B cell (primary cell): ENCODE data around the gene IL20. TPM values are rescaled to one million over a fixed set of nuclear protein-coding genes. Genes with fewer than 3 reads are reported as not detected.

ENCODE experiments used
- ATAC-seq: fragments of 200-7000 bp; cut with Tn5 transposase; one replicate; pipeline ENCODE4 v1.10.0; 2021; ENCODE audit warnings: low read depth, mild to moderate bottlenecking, moderate number of reproducible peaks, moderate library complexity
- CTCF ChIA-PET: fragments of 350-600 bp; sonication (Branson Sonifier 250); formaldehyde crosslinking; loops from one replicate; lab custom pipeline; 2021; ENCODE audit warnings: antibody characterized with exemption, inconsistent platforms; lab: Charles Lee
- POLR2A ChIA-PET: fragments of 350-600 bp; sonication (Branson Sonifier 250); formaldehyde crosslinking; loops from one replicate; lab custom pipeline; 2021; ENCODE audit warnings: antibody characterized with exemption; lab: Charles Lee
- DNase-seq: peaks from one replicate; pipeline ENCODE4 v3.0.0; 2013
- H2AFZ ChIP-seq: 2 replicates; pipeline ENCODE4 v1.6.1; 2012; ENCODE audit warnings: mild to moderate bottlenecking, low read depth, low read length; ENCODE audit not compliant: insufficient read depth, poor library complexity, severe bottlenecking
- H3K27ac ChIP-seq, 2 donors: 1 replicate in 1 of 2; 2 replicates in 1 of 2; pipeline ENCODE4 v1.5.1; 2012 to 2013; ENCODE audit warnings: low read length in 2 of 2, mild to moderate bottlenecking in 2 of 2, moderate library complexity in 1 of 2
- H3K27me3 ChIP-seq, 4 experiments: fragments of 200-600 bp in 1 of 4; sonication (generic) in 1 of 4; replicated peaks in 1 of 4; 1 replicate in 2 of 4; 2 replicates in 2 of 4; pipeline versions ENCODE4 v1.6.1 to v1.7.0; 2013 to 2016; ENCODE audit warnings: low read length in 3 of 4, mild to moderate bottlenecking in 2 of 4, mixed read lengths in 1 of 4, moderate library complexity in 1 of 4; ENCODE audit not compliant: insufficient read depth in 4 of 4, control insufficient read depth in 3 of 4; ENCODE audit errors: control extremely low read depth in 1 of 4
- H3K36me3 ChIP-seq, 2 experiments: replicated peaks in 1 of 2; 1 replicate in 1 of 2; 2 replicates in 1 of 2; pipeline versions ENCODE4 v1.6.1 to v1.7.1; 2013; ENCODE audit warnings: low read length in 1 of 2; ENCODE audit not compliant: insufficient read depth in 2 of 2, control insufficient read depth in 1 of 2; ENCODE audit errors: control extremely low read depth in 1 of 2, extremely low read depth in 1 of 2
- H3K4me1 ChIP-seq, 2 donors: fragments of 200-600 bp in 1 of 2; sonication (generic) in 1 of 2; 1 replicate in 1 of 2; 2 replicates in 1 of 2; pipeline versions ENCODE4 v1.5.1 to v1.6.1; 2013 to 2017; ENCODE audit warnings: low read length in 2 of 2; ENCODE audit not compliant: control insufficient read depth in 2 of 2, insufficient read depth in 2 of 2
- H3K4me2 ChIP-seq: replicated peaks from 2 replicates; pipeline ENCODE3; 2012; ENCODE audit warnings: mild to moderate bottlenecking, low read depth, low read length; ENCODE audit not compliant: poor library complexity, severe bottlenecking
- H3K4me3 ChIP-seq, 5 experiments: fragments of 200-600 bp in 1 of 5; sonication (generic) in 1 of 5; 1 replicate in 3 of 5; 2 replicates in 2 of 5; pipeline versions ENCODE4 v1.5.1 to v1.7.0; 2011 to 2016; ENCODE audit warnings: low read length in 4 of 5, mild to moderate bottlenecking in 4 of 5, low read depth in 2 of 5, control low read depth in 1 of 5, moderate library complexity in 1 of 5; ENCODE audit not compliant: insufficient read depth in 1 of 5; ENCODE audit errors: control extremely low read depth in 1 of 5, extremely low read depth in 1 of 5
- H3K79me2 ChIP-seq: fragments of 200-600 bp; sonication (generic); one replicate; pipeline ENCODE4 v1.6.0; 2016; ENCODE audit warnings: low read length; ENCODE audit not compliant: control insufficient read depth, insufficient read depth
- H3K9ac ChIP-seq: fragments of 200-600 bp; sonication (generic); 2 replicates; pipeline ENCODE4 v1.6.1; 2017; ENCODE audit warnings: mild to moderate bottlenecking, low read length, moderate library complexity
- H3K9me3 ChIP-seq, 3 donors: one replicate each; pipeline versions ENCODE4 v1.6.1 to v1.7.1; 2013; ENCODE audit warnings: low read length in 2 of 3; ENCODE audit not compliant: control insufficient read depth in 2 of 3, insufficient read depth in 1 of 3; ENCODE audit errors: control extremely low read depth in 1 of 3
- H4K20me1 ChIP-seq: 2 replicates; pipeline ENCODE4 v1.6.0; 2012; ENCODE audit warnings: mild to moderate bottlenecking, low read length; ENCODE audit not compliant: insufficient read depth, control insufficient read depth, poor library complexity, severe bottlenecking
- H3K27ac Mint-ChIP-seq: one replicate; pipeline ENCODE4 v1.8.0; 2021; ENCODE audit warnings: mixed read lengths
- H3K27me3 Mint-ChIP-seq: one replicate; pipeline ENCODE4 v1.8.0; 2021; ENCODE audit warnings: mixed read lengths
- H3K4me1 Mint-ChIP-seq: one replicate; pipeline ENCODE4 v1.8.0; 2021; ENCODE audit warnings: mixed read lengths
- H3K4me3 Mint-ChIP-seq: one replicate; pipeline ENCODE4 v1.8.0; 2021; ENCODE audit warnings: mixed read lengths
- H3K9me3 Mint-ChIP-seq: one replicate; pipeline ENCODE4 v1.8.0; 2022; ENCODE audit warnings: mixed read lengths; ENCODE audit not compliant: insufficient read depth
- EZH2 ChIP-seq: IDR thresholded peaks from 2 replicates; pipeline ENCODE4 v1.6.1; 2012; ENCODE audit warnings: borderline replicate concordance, low read depth, mild to moderate bottlenecking, moderate library complexity, low read length; ENCODE audit not compliant: insufficient read depth, poor library complexity, severe bottlenecking
- WGBS: methylation state at CpG from one replicate; pipeline ENCODE4 v1.1.5; 2013; ENCODE audit warnings: missing lambda C conversion rate; ENCODE audit not compliant: insufficient coverage; 5-methylcytosine and 5-hydroxymethylcytosine counted together
- intact Hi-C: fragments of 100-400 bp; cut with micrococcal nuclease; formaldehyde crosslinking; loops from one replicate; pipeline ENCODE4 v1.10.0; 2022
- polyA plus RNA-seq: library from polyadenylated mRNA; depleted of rRNA; stranded (reverse); fragments of >200 nt; gene quantifications from 2 replicates; pipeline ENCODE4 v1.2.3, GENCODE V29; 2012
- total RNA-seq, 2 donors: library from RNA; stranded (reverse); fragments of 120-200 nt in 1 of 2; gene quantifications; 1 replicate in 1 of 2; 2 replicates in 1 of 2; pipeline versions ENCODE4 v1.2.3 to v1.2.4, GENCODE V29; 2013 to 2022
- TF ChIP-seq, protein P1 (sequence below): fragments of 200-600 bp; IDR thresholded peaks from one replicate; pipeline ENCODE4 v1.8.0; 2022; ENCODE audit warnings: antibody characterized with exemption, mild to moderate bottlenecking

The IL20 gene
- total and polyA plus RNA-seq, 2 donors (not counting 1 experiment from before 2014, with no cell fraction given): not detected

DNA sequence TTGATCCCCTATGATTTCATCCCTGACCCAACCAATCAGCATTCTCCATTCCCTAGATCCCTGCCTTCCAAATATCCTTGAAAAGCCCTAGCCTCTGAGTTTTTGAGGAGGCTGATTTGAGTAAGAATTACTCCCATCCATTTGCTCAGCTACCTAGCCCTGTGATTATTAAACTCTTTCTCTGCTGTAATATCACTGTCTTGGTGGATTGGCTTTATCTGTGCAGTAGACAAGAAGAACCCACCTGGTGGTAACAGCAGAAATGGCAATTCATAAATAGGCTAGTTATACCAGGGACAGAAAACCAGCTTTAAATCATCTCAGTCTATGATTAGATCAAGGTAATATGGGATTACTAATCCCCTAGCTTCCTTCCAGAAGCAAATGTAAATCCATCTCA is 13.0 kb downstream of the IL20 start:
- Histone ChIP-seq H3K27ac (no peak overlapping the region), H3K36me3 (peaks cover 0 to 1% of the 10 kb centered on the region in 2 experiments), H2AFZ (no peak overlapping the region), H3K9me3 (peaks cover 4 to 28% (median 4%) of the 10 kb centered on the region in 3 donors), H3K4me3 (no peak overlapping the region), H3K4me1 (no peaks in the 10 kb centered on the region), H3K4me2 (no peak overlapping the region), H3K79me2 (no peaks in the 10 kb centered on the region), H4K20me1 (no peaks in the 10 kb centered on the region), H3K9ac (no peak overlapping the region), H3K27me3 (no peaks in the 10 kb centered on the region)
- Mint-ChIP-seq H3K4me1 (no peaks in the 10 kb centered on the region), H3K27ac (no peak overlapping the region), H3K27me3 (peaks cover 3% of the 10 kb centered on the region), H3K9me3 (peaks cover 9% of the 10 kb centered on the region), H3K4me3 (no peak overlapping the region)
- no peak for DNase-seq
- TF ChIP-seq EZH2: no peak
- TF ChIP-seq, protein P1, sequence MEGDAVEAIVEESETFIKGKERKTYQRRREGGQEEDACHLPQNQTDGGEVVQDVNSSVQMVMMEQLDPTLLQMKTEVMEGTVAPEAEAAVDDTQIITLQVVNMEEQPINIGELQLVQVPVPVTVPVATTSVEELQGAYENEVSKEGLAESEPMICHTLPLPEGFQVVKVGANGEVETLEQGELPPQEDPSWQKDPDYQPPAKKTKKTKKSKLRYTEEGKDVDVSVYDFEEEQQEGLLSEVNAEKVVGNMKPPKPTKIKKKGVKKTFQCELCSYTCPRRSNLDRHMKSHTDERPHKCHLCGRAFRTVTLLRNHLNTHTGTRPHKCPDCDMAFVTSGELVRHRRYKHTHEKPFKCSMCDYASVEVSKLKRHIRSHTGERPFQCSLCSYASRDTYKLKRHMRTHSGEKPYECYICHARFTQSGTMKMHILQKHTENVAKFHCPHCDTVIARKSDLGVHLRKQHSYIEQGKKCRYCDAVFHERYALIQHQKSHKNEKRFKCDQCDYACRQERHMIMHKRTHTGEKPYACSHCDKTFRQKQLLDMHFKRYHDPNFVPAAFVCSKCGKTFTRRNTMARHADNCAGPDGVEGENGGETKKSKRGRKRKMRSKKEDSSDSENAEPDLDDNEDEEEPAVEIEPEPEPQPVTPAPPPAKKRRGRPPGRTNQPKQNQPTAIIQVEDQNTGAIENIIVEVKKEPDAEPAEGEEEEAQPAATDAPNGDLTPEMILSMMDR: no peak
- no peak for ATAC-seq
- intact Hi-C loops: no loop called here
- ChIA-PET POLR2A (no interaction called here), CTCF (interaction anchor here (0.9 to 2.7 kb wide), 4 partner anchors 8 to 144 kb away, joined by 3 to 8 read pairs (median 4); no protein-coding TSS in a partner anchor)

DNA sequence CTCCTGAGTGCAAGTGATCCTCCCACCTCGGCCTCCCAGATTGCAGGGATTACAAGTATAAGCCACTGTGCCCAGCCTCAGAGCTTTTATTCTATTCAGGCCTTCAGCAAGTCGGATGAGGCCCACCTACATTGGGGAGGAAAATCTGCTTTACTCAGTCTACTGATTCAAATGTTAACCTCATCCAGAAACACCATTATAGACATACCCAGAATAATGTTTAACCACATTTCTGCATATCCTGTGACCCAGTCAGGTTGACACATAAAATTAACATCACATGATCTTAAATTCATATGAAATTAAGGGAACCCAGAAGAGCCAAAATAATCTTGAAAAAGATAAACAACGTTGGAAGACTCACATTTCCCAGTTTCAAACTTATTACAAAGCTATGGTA is 14.9 kb downstream of the IL20 start:
- Histone ChIP-seq H3K27ac (no peak overlapping the region), H3K79me2 (no peaks in the 10 kb centered on the region), H3K4me1 (no peaks in the 10 kb centered on the region), H3K36me3 (peaks cover 0 to 1% of the 10 kb centered on the region in 2 experiments), H3K9ac (no peak overlapping the region), H4K20me1 (no peaks in the 10 kb centered on the region), H3K27me3 (no peaks in the 10 kb centered on the region), H3K9me3 (peaks cover 4 to 28% (median 4%) of the 10 kb centered on the region in 3 donors), H3K4me2 (no peak overlapping the region), H3K4me3 (no peak overlapping the region), H2AFZ (no peak overlapping the region)
- TF ChIP-seq, protein P1: no peak
- no peak for TF ChIP-seq EZH2
- 77% methylated on average over 2 of the region's 3 CpGs for WGBS
- H3K27ac Mint-ChIP-seq: no peak overlapping the region
- ChIA-PET POLR2A (no interaction called here), CTCF (interaction anchor here (0.6 to 2.2 kb wide), 6 partner anchors 24 to 227 kb away, joined by 3 to 5 read pairs (median 3); no protein-coding TSS in a partner anchor)
- no peaks in the 10 kb centered on the region for H3K4me1 Mint-ChIP-seq
- no peaks in the 10 kb centered on the region for H3K27me3 Mint-ChIP-seq
- H3K4me3 Mint-ChIP-seq: no peak overlapping the region
- no peak for ATAC-seq
- H3K9me3 Mint-ChIP-seq: peaks cover 7% of the 10 kb centered on the region
- no peak for DNase-seq
- intact Hi-C loops: no loop called here
